GM12878 (cell line): ENCODE measurements around the gene MCC. TPM values are rescaled to one million over a fixed set of nuclear protein-coding genes. Genes with fewer than 3 reads are reported as not detected.

ENCODE experiments used
- ATAC-seq: fragments of 200-7000 bp; cut with Tn5 transposase; 3 replicates; pipeline ENCODE4 v1.9.1; 2020; ENCODE audit warnings: mild to moderate bottlenecking, moderate library complexity
- BruUV-seq: library from RNA; stranded (reverse); fragments of 400-500 nt; replicated peaks from 2 replicates; lab custom pipeline; 2021; lab: Mats Ljungman, UMichigan
- CTCF ChIA-PET: fragments of 300-600 bp; sonication (Branson Sonifier 250); formaldehyde crosslinking; extraction: SDS; loops from one replicate; lab custom pipeline; 2021; ENCODE audit warnings: inconsistent platforms; lab: Yijun Ruan, JAX
- POLR2A ChIA-PET: fragments of 350-600 bp; formaldehyde crosslinking; extraction: SDS; loops from one replicate; lab custom pipeline; 2021; ENCODE audit warnings: inconsistent platforms; lab: Charles Lee
- RAD21 ChIA-PET: fragments of 300-600 bp; sonication (Branson Sonifier 250); formaldehyde crosslinking; loops from one replicate; lab custom pipeline; 2023; ENCODE audit warnings: antibody characterized with exemption; ENCODE audit not compliant: unreplicated experiment; lab: Charles Lee
- SMC1A ChIA-PET: fragments of 300-600 bp; sonication (Branson Sonifier 250); formaldehyde crosslinking; loops from one replicate; lab custom pipeline; 2023; ENCODE audit not compliant: unreplicated experiment, uncharacterized antibody; lab: Charles Lee
- DNase-seq: peaks from one replicate; pipeline ENCODE4 v3.0.0-alpha.2; 2011; ENCODE audit warnings: low read depth, low spot score
- FAIRE-seq: peaks from 3 replicates; lab custom pipeline; 2011; peaks lifted over from hg19 to GRCh38; lab: Jason Lieb, UNC
- H2AFZ ChIP-seq: 2 replicates; pipeline ENCODE4 v1.6.0; 2011; ENCODE audit warnings: low read depth, low read length, control low read depth; ENCODE audit not compliant: control insufficient read depth
- H3K27ac ChIP-seq: 2 replicates; pipeline ENCODE4 v1.5.1; 2011; ENCODE audit warnings: control low read depth; ENCODE audit not compliant: control insufficient read depth, insufficient read depth
- H3K27me3 ChIP-seq, 2 experiments: replicated peaks in 1 of 2; 2 replicates each; pipeline versions ENCODE4 v1.6.0 to v1.6.1; 2011; ENCODE audit warnings: low read length in 1 of 2; ENCODE audit not compliant: control insufficient read depth in 2 of 2, insufficient read depth in 2 of 2
- H3K36me3 ChIP-seq, 2 experiments: 2 replicates each; pipeline ENCODE4 v1.5.1; 2011; ENCODE audit warnings: low read length in 1 of 2; ENCODE audit not compliant: control insufficient read depth in 2 of 2, insufficient read depth in 2 of 2
- H3K4me1 ChIP-seq: 2 replicates; pipeline ENCODE4 v1.6.1; 2011; ENCODE audit warnings: mild to moderate bottlenecking, low read length, moderate library complexity, mixed read lengths; ENCODE audit not compliant: control insufficient read depth, insufficient read depth
- H3K4me2 ChIP-seq: 2 replicates; pipeline ENCODE4 v1.6.0; 2011; ENCODE audit warnings: control low read depth; ENCODE audit not compliant: control insufficient read depth, insufficient read depth
- H3K4me3 ChIP-seq: fragments of 200-600 bp; sonication (generic); 2 replicates; pipeline ENCODE4 v1.5.1; 2016
- H3K79me2 ChIP-seq: 2 replicates; pipeline ENCODE4 v1.6.0; 2011; ENCODE audit warnings: low read length; ENCODE audit not compliant: control insufficient read depth, insufficient read depth
- H3K9ac ChIP-seq: 2 replicates; pipeline ENCODE4 v1.8.0; 2011; ENCODE audit warnings: low read length, control low read depth, mixed read lengths; ENCODE audit not compliant: control insufficient read depth, insufficient read depth
- H3K9me3 ChIP-seq: replicated peaks from 3 replicates; pipeline ENCODE4 v1.5.1; 2011; ENCODE audit warnings: mild to moderate bottlenecking, low read length; ENCODE audit not compliant: control insufficient read depth, insufficient read depth
- H4K20me1 ChIP-seq: 2 replicates; pipeline ENCODE4 v1.6.0; 2011; ENCODE audit not compliant: control insufficient read depth, insufficient read depth
- CREM ChIP-seq: IDR thresholded peaks from 2 replicates; pipeline ENCODE4 v1.6.1; 2014; ENCODE audit warnings: antibody characterized with exemption, low read depth
- ELK1 ChIP-seq: IDR thresholded peaks from 2 replicates; pipeline ENCODE4 v1.6.1; 2012; ENCODE audit warnings: low read depth, low read length, improper control_type of control experiment
- FOS ChIP-seq: IDR thresholded peaks from 3 replicates; pipeline ENCODE4 v1.6.1; 2011; ENCODE audit warnings: borderline replicate concordance; ENCODE audit not compliant: insufficient read length; ENCODE audit errors: extremely low read depth
- MYB ChIP-seq: fragments of 150-350 bp; IDR thresholded peaks from 2 replicates; pipeline ENCODE4 v1.6.1; 2014; ENCODE audit warnings: mild to moderate bottlenecking, low read depth, low read length, borderline replicate concordance
- PAX8 ChIP-seq: fragments of 450-650 bp; IDR thresholded peaks from 2 replicates; pipeline ENCODE4 v1.6.1; 2017; ENCODE audit warnings: mild to moderate bottlenecking, moderate library complexity
- RAD21 ChIP-seq: IDR thresholded peaks from 2 replicates; pipeline ENCODE4 v1.6.1; 2011; ENCODE audit warnings: mild to moderate bottlenecking, low read depth, low read length, moderate library complexity; ENCODE audit not compliant: insufficient read depth
- TAF1 ChIP-seq: IDR thresholded peaks from 2 replicates; pipeline ENCODE4 v1.6.1; 2011; ENCODE audit warnings: mild to moderate bottlenecking, low read depth, low read length, borderline replicate concordance
- ZNF217 ChIP-seq: fragments of 450-650 bp; IDR thresholded peaks from 2 replicates; pipeline ENCODE4 v1.6.1; 2017; ENCODE audit warnings: antibody characterized with exemption, mild to moderate bottlenecking
- WGBS: methylation state at CpG from one replicate; pipeline ENCODE4 v1.1.6; 2016; ENCODE audit warnings: low lambda C conversion rate; ENCODE audit not compliant: insufficient replicate concordance, insufficient coverage; ENCODE audit errors: missing lambda C conversion rate; 5-methylcytosine and 5-hydroxymethylcytosine counted together
- in situ Hi-C: fragments of 300-500 bp; cut with MboI; formaldehyde crosslinking; loops from 9 replicates; pipeline ENCODE4 v1.14.3; 2018; ENCODE audit warnings: mixed read lengths
- intact Hi-C: fragments of 100-400 bp; cut with micrococcal nuclease; formaldehyde crosslinking; loops from one replicate; pipeline ENCODE4 v1.14.2; 2022; ENCODE audit not compliant: unreplicated experiment
- polyA plus RNA-seq, 11 experiments: library from polyadenylated mRNA; depleted of rRNA in 4 of 11; unstranded in 6 of 11; stranded (reverse) in 5 of 11; fragments of >200 nt; fragmentation: Nextera tagmentation in 4 of 11; fragmentation: Illumina TruSeq in 1 of 11; extraction: Ambion mirVana in 4 of 11; extraction: Trizol in 1 of 11; gene quantifications; 1 replicate in 1 of 11; 2 replicates in 10 of 11; pipeline versions ENCODE4 v1.2.1 to v1.2.3, GENCODE V29; 2011 to 2016; ENCODE audit warnings: inconsistent platforms in 2 of 11, missing spikeins in 2 of 11, low read depth in 1 of 11
- total RNA-seq, 4 experiments: library from RNA; depleted of rRNA in 3 of 4; stranded (reverse); fragments of >200 nt in 3 of 4; fragmentation: Illumina TruSeq in 1 of 4; extraction: Trizol in 1 of 4; gene quantifications; 2 replicates each; pipeline versions ENCODE4 v1.2.1 to v1.2.3, GENCODE V29; 2013 to 2021
- TF ChIP-seq, protein P1 (sequence below): fragments of 450-650 bp; IDR thresholded peaks from 2 replicates; pipeline ENCODE4 v1.6.1; 2014; ENCODE audit warnings: mild to moderate bottlenecking

Gene MCC
- total and polyA plus RNA-seq, 10 of the 15 experiments (the other 5 are each of a cell fraction or from before 2014, with no cell fraction given), result 0.03 to 0.86 (median 0.16) TPM

GRCh38 chr5:113140837-113141671 is 347.2 kb downstream of the MCC start:
- Histone ChIP-seq H3K4me1 (no peaks in the 10 kb centered on the region), H4K20me1 (no peaks in the 10 kb centered on the region), H2AFZ (no peak overlapping the region), H3K27me3 (peaks cover 0 to 1% of the 10 kb centered on the region in 2 experiments; a peak in 1 of 4 replicates), H3K9ac (no peak overlapping the region), H3K4me2 (no peak overlapping the region), H3K36me3 (no peaks in the 10 kb centered on the region), H3K79me2 (no peaks in the 10 kb centered on the region), H3K9me3 (no peaks in the 10 kb centered on the region), H3K27ac (no peak overlapping the region), H3K4me3 (no peak overlapping the region)
- no peak for FAIRE-seq
- WGBS, result 32% methylated on average over 9 of the region's 9 CpGs
- ChIA-PET RAD21 (no interaction called here), SMC1A (interaction anchor here (0.5 kb wide), 1 partner anchor 1368 kb away, joined by 3 read pairs; no protein-coding TSS in a partner anchor), CTCF (no interaction called here), POLR2A (no interaction called here)
- no peak for ATAC-seq
- TF ChIP-seq MYB, result no peak
- TF ChIP-seq RAD21, result no peak
- no peak for TF ChIP-seq TAF1
- TF ChIP-seq ZNF217, result no peak
- TF ChIP-seq, protein P1, sequence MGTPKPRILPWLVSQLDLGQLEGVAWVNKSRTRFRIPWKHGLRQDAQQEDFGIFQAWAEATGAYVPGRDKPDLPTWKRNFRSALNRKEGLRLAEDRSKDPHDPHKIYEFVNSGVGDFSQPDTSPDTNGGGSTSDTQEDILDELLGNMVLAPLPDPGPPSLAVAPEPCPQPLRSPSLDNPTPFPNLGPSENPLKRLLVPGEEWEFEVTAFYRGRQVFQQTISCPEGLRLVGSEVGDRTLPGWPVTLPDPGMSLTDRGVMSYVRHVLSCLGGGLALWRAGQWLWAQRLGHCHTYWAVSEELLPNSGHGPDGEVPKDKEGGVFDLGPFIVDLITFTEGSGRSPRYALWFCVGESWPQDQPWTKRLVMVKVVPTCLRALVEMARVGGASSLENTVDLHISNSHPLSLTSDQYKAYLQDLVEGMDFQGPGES, result no peak
- TF ChIP-seq PAX8, result no peak
- no peak for TF ChIP-seq ELK1
- TF ChIP-seq FOS, result no peak
- no peak for TF ChIP-seq CREM
- no peak for DNase-seq
- in situ Hi-C loops, result no loop called here
- BruUV-seq, result no TSS peak
- intact Hi-C loops, result no loop called here
